ENCODE data around the gene PSMD14.

DNA sequence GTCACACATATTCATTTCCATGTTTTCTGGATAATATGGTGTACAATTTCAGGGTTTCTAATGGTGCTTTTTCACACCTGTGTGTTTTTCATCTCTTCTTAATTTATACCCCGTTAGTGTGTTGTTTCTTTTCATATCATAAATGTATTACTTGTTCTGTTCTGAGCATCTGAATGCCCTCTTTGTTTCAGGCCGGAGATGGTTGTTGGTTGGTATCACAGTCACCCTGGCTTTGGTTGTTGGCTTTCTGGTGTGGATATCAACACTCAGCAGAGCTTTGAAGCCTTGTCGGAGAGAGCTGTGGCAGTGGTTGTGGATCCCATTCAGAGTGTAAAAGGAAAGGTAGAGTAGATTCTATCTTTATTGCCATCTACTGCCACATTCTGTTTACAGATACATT lies 62.8 kb downstream of the PSMD14 start:
- TF ChIP-seq GATA2 (IDR thresholded peaks at IDR 0.05; ENCODE audit: low read depth, low read length) = no peak
- no peak for TF ChIP-seq GATA3 (IDR thresholded peaks at IDR 0.05; ENCODE audit: low read depth, low read length)

Data from SH-SY5Y (cell line).